ENCODE results near the gene SYNPO. TPM values are rescaled to one million over a fixed set of nuclear protein-coding genes. Genes with fewer than 3 reads are reported as not detected.

The SYNPO gene
- total and polyA plus RNA-seq, 2 donors (not counting 1 experiment from before 2014, with no cell fraction given), result 6.6 to 9.8 TPM

- Histone ChIP-seq H4K20me1 (ENCODE audit: control insufficient read depth, extremely low read depth, insufficient read depth, low read length) (no peaks in the 10 kb centered on the region), H3K79me2 (ENCODE audit: control insufficient read depth, insufficient read depth, low read length) (no peaks in the 10 kb centered on the region), H3K4me3 (replicated peaks in 1 of 4; ENCODE audit: control extremely low read depth in 1 of 4, insufficient read depth in 1 of 4, low read depth in 3 of 4, low read length in 4 of 4) (no peak overlapping the region), H3K9me3 (ENCODE audit: control insufficient read depth, insufficient read depth, low read depth, low read length) (no peaks in the 10 kb centered on the region), H3K4me1 (ENCODE audit: control insufficient read depth, extremely low read depth, insufficient read depth, low read length) (peaks cover 20% of the 10 kb centered on the region), H3K9ac (ENCODE audit: insufficient read depth, low read length) (no peak overlapping the region), H2AFZ (ENCODE audit: low read length) (no peak overlapping the region), H3K27ac (ENCODE audit: insufficient read depth, low read length) (no peak overlapping the region), H3K27me3 (ENCODE audit: control insufficient read depth, insufficient read depth, low read length) (no peaks in the 10 kb centered on the region), H3K36me3 (ENCODE audit: control insufficient read depth, insufficient read depth, low read length) (peaks cover 16% of the 10 kb centered on the region), H3K4me2 (ENCODE audit: extremely low read depth, insufficient read depth, low read length) (no peak overlapping the region)
- peak; percentile 54 to 69 for DNase-seq (ENCODE audit: low read depth in 2 of 2)
- TF ChIP-seq, protein P1, sequence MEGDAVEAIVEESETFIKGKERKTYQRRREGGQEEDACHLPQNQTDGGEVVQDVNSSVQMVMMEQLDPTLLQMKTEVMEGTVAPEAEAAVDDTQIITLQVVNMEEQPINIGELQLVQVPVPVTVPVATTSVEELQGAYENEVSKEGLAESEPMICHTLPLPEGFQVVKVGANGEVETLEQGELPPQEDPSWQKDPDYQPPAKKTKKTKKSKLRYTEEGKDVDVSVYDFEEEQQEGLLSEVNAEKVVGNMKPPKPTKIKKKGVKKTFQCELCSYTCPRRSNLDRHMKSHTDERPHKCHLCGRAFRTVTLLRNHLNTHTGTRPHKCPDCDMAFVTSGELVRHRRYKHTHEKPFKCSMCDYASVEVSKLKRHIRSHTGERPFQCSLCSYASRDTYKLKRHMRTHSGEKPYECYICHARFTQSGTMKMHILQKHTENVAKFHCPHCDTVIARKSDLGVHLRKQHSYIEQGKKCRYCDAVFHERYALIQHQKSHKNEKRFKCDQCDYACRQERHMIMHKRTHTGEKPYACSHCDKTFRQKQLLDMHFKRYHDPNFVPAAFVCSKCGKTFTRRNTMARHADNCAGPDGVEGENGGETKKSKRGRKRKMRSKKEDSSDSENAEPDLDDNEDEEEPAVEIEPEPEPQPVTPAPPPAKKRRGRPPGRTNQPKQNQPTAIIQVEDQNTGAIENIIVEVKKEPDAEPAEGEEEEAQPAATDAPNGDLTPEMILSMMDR (conservative IDR thresholded peaks at IDR 0.05 in 1 of 2, IDR thresholded peaks at IDR 0.05 in 1 of 2; ENCODE audit: low read depth in 1 of 2, low read length in 2 of 2), result peak; percentile 52 to 60
- TF ChIP-seq EZH2 (IDR thresholded peaks at IDR 0.05; ENCODE audit: low read length, missing control alignments), result no peak
These were observed 12.8 kb downstream of the SYNPO start for GRCh38 chr5:150653145-150653761.

DNA sequence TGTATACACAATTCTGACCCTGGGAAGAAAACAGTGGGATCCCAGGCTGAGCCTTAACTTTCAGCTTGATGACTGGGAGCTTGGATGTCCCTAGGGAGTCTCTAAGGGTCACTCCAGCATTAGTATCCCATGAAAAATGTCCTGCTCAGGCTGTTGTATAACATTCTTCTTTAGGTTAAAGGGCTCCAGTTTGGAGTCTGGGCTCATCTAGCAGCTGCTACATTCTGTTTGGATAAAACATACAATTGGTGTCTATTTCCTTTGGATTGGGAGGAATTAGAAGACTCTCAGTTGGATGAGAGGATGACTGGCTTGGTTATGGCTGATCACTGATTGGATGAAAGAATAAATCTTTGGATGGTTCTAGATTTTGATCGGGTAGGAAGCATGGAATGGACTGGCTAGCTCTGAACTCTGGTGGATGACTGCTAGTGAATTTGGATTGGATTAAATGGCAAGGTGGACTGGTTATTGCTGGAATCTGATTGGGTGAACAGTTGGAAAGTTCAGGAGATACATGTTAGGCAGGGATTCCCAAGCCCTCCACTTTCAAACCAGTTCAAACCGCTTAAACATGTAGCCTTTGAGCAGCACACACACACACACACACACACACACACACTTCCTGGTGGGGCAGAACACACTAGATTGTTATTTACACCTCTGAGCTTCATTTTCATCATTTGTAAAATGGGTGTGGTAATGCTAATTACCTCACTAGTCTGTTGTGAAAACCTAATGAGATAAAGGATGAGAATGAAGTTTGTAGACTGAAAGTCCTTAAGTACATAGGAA, 13.5 kb downstream of the SYNPO start:
- H3K9ac ChIP-seq (ENCODE audit: insufficient read depth, low read length), result no peak overlapping the region
- no peaks in the 10 kb centered on the region for H3K9me3 ChIP-seq (ENCODE audit: control insufficient read depth, insufficient read depth, low read depth, low read length)
- H3K79me2 ChIP-seq (ENCODE audit: control insufficient read depth, insufficient read depth, low read length), result no peaks in the 10 kb centered on the region
- no peak for DNase-seq (ENCODE audit: low read depth in 2 of 2)
- H3K4me2 ChIP-seq (ENCODE audit: extremely low read depth, insufficient read depth, low read length), result no peak overlapping the region
- H3K27me3 ChIP-seq (ENCODE audit: control insufficient read depth, insufficient read depth, low read length), result no peaks in the 10 kb centered on the region
- H4K20me1 ChIP-seq (ENCODE audit: control insufficient read depth, extremely low read depth, insufficient read depth, low read length), result no peaks in the 10 kb centered on the region
- no peak overlapping the region for H3K27ac ChIP-seq (ENCODE audit: insufficient read depth, low read length)
- no peak overlapping the region for H3K4me3 ChIP-seq (replicated peaks in 1 of 4; ENCODE audit: control extremely low read depth in 1 of 4, insufficient read depth in 1 of 4, low read depth in 3 of 4, low read length in 4 of 4)
- peaks cover 20% of the 10 kb centered on the region for H3K4me1 ChIP-seq (ENCODE audit: control insufficient read depth, extremely low read depth, insufficient read depth, low read length)
- TF ChIP-seq, protein P1 (conservative IDR thresholded peaks at IDR 0.05 in 1 of 2, IDR thresholded peaks at IDR 0.05 in 1 of 2; ENCODE audit: low read depth in 1 of 2, low read length in 2 of 2), result no peak
- no peak for TF ChIP-seq EZH2 (IDR thresholded peaks at IDR 0.05; ENCODE audit: low read length, missing control alignments)
- no peak overlapping the region for H2AFZ ChIP-seq (ENCODE audit: low read length)
- H3K36me3 ChIP-seq (ENCODE audit: control insufficient read depth, insufficient read depth, low read length), result peaks cover 11% of the 10 kb centered on the region

DNA sequence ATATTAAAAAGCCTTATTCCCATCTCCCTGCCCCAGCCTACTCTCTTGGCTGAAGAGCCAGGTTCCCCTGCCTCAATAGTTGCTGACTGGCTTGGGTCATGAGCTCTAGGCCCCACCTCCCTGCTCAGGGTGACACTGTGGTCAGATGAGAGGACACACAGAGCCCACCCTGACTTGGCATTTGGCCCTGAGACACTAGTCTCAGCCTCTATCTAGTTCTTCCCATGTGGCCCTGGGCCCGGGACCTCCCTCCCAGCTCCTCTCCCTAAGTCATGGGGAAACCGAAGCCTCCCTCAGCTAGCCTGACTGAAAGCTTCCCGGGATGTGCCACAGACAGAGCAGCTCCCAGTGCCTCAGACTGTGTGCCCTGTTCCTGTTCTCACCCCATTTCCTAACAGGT, 14.8 kb downstream of the SYNPO start:
- peaks cover 3% of the 10 kb centered on the region for H3K36me3 ChIP-seq (ENCODE audit: control insufficient read depth, insufficient read depth, low read length)
- no peak overlapping the region for H3K4me2 ChIP-seq (ENCODE audit: extremely low read depth, insufficient read depth, low read length)
- H2AFZ ChIP-seq (ENCODE audit: low read length), result no peak overlapping the region
- no peak overlapping the region for H3K4me3 ChIP-seq (replicated peaks in 1 of 4; ENCODE audit: control extremely low read depth in 1 of 4, insufficient read depth in 1 of 4, low read depth in 3 of 4, low read length in 4 of 4)
- no peaks in the 10 kb centered on the region for H4K20me1 ChIP-seq (ENCODE audit: control insufficient read depth, extremely low read depth, insufficient read depth, low read length)
- H3K27me3 ChIP-seq (ENCODE audit: control insufficient read depth, insufficient read depth, low read length), result no peaks in the 10 kb centered on the region
- no peak for DNase-seq (ENCODE audit: low read depth in 2 of 2)
- H3K27ac ChIP-seq (ENCODE audit: insufficient read depth, low read length), result no peak overlapping the region
- peaks cover 20% of the 10 kb centered on the region for H3K4me1 ChIP-seq (ENCODE audit: control insufficient read depth, extremely low read depth, insufficient read depth, low read length)
- no peaks in the 10 kb centered on the region for H3K79me2 ChIP-seq (ENCODE audit: control insufficient read depth, insufficient read depth, low read length)
- no peaks in the 10 kb centered on the region for H3K9me3 ChIP-seq (ENCODE audit: control insufficient read depth, insufficient read depth, low read depth, low read length)
- no peak overlapping the region for H3K9ac ChIP-seq (ENCODE audit: insufficient read depth, low read length)
- TF ChIP-seq EZH2 (IDR thresholded peaks at IDR 0.05; ENCODE audit: low read length, missing control alignments), result no peak
- TF ChIP-seq, protein P1 (conservative IDR thresholded peaks at IDR 0.05 in 1 of 2, IDR thresholded peaks at IDR 0.05 in 1 of 2; ENCODE audit: low read depth in 1 of 2, low read length in 2 of 2), result no peak

Data from fibroblast of lung (primary cell).